MM.1S (cell line): ENCODE measurements around the gene EXOC4.

Source experiments
- DNase-seq: peaks from one replicate; pipeline ENCODE4 v3.0.0-alpha.2; 2015
- H2AFZ ChIP-seq: fragments of 300-600 bp; sonication (generic); 2 replicates; pipeline ENCODE4 v1.6.0; 2016; ENCODE audit warnings: antibody characterized with exemption, low read length
- H3F3A ChIP-seq: fragments of 300-600 bp; sonication (generic); 2 replicates; pipeline ENCODE4 v1.6.1; 2016; ENCODE audit warnings: mild to moderate bottlenecking, antibody characterized with exemption, low read length, moderate library complexity, mixed read lengths; ENCODE audit not compliant: insufficient read depth
- H3K27ac ChIP-seq: fragments of 300-600 bp; sonication (generic); 2 replicates; pipeline ENCODE4 v1.5.1; 2016; ENCODE audit warnings: mild to moderate bottlenecking, low read length
- H3K27me3 ChIP-seq: fragments of 300-600 bp; sonication (generic); replicated peaks from 2 replicates; pipeline ENCODE4 v1.6.0; 2016; ENCODE audit warnings: low read length; ENCODE audit not compliant: insufficient read depth
- H3K36me3 ChIP-seq: fragments of 300-600 bp; sonication (generic); replicated peaks from 2 replicates; pipeline ENCODE4 v1.6.1; 2016; ENCODE audit warnings: mild to moderate bottlenecking, low read length, mixed read lengths; ENCODE audit not compliant: insufficient read depth
- H3K4me1 ChIP-seq: fragments of 300-600 bp; sonication (generic); 2 replicates; pipeline ENCODE4 v1.6.1; 2016; ENCODE audit warnings: low read length, mixed read lengths
- H3K4me2 ChIP-seq: fragments of 300-600 bp; sonication (generic); 2 replicates; pipeline ENCODE4 v1.6.0; 2016; ENCODE audit warnings: low read depth, low read length
- H3K4me3 ChIP-seq: fragments of 300-600 bp; sonication (generic); 2 replicates; pipeline ENCODE4 v1.5.1; 2016; ENCODE audit warnings: low read length, mixed read lengths
- H3K79me2 ChIP-seq: fragments of 300-600 bp; sonication (generic); 2 replicates; pipeline ENCODE4 v1.6.1; 2016; ENCODE audit warnings: mixed run types, low read length, mixed read lengths
- H3K9ac ChIP-seq: fragments of 300-600 bp; sonication (generic); 2 replicates; pipeline ENCODE4 v1.6.1; 2016; ENCODE audit warnings: low read length, mixed read lengths
- H3K9me2 ChIP-seq: fragments of 300-600 bp; sonication (generic); replicated peaks from 2 replicates; pipeline ENCODE4 v1.6.1; 2016; ENCODE audit warnings: mild to moderate bottlenecking, low read length, mixed read lengths; ENCODE audit not compliant: insufficient read depth
- H3K9me3 ChIP-seq: fragments of 300-600 bp; sonication (generic); replicated peaks from 2 replicates; pipeline ENCODE4 v1.6.1; 2016; ENCODE audit warnings: mild to moderate bottlenecking, low read length, mixed read lengths; ENCODE audit not compliant: insufficient read depth
- H4K20me1 ChIP-seq: fragments of 300-600 bp; sonication (generic); 2 replicates; pipeline ENCODE4 v1.6.1; 2016; ENCODE audit warnings: mild to moderate bottlenecking, low read length, moderate library complexity, mixed read lengths; ENCODE audit not compliant: insufficient read depth
- CTCF ChIP-seq: fragments of 300-600 bp; sonication (generic); IDR thresholded peaks from 2 replicates; pipeline ENCODE4 v1.5.1; 2016; ENCODE audit warnings: antibody characterized with exemption, low read length, mixed read lengths
- EZH2 ChIP-seq: fragments of 300-600 bp; sonication (generic); optimal IDR thresholded peaks from 2 replicates; pipeline ENCODE3; 2017; ENCODE audit warnings: low read depth, mild to moderate bottlenecking, antibody characterized with exemption, low read length, mixed read lengths
- EZH2phosphoT487 ChIP-seq: fragments of 300-600 bp; sonication (generic); IDR thresholded peaks from 2 replicates; pipeline ENCODE4 v1.6.1; 2018; ENCODE audit warnings: antibody characterized with exemption, low read length

EXOC4 gene

GRCh38 chr7:133545618-133546017, 292.7 kb downstream of the EXOC4 start:
- DNase-seq = no peak
- Histone ChIP-seq H3K79me2 (no peaks in the 10 kb centered on the region), H3K9me3 (no peaks in the 10 kb centered on the region), H3K27me3 (no peaks in the 10 kb centered on the region), H3K4me3 (no peak overlapping the region), H3K9ac (no peak overlapping the region), H3F3A (no peaks in the 10 kb centered on the region), H3K9me2 (no peaks in the 10 kb centered on the region), H3K4me2 (no peak overlapping the region), H2AFZ (no peak overlapping the region), H3K4me1 (no peaks in the 10 kb centered on the region), H3K36me3 (no peaks in the 10 kb centered on the region), H3K27ac (no peak overlapping the region), H4K20me1 (no peaks in the 10 kb centered on the region)
- TF ChIP-seq EZH2phosphoT487 (no peak), EZH2 (no peak), CTCF (no peak)

- Histone ChIP-seq H3K4me2 (no peak overlapping the region), H3K9me2 (no peaks in the 10 kb centered on the region), H3K4me3 (no peak overlapping the region), H3K9ac (no peak overlapping the region), H3K4me1 (no peaks in the 10 kb centered on the region), H4K20me1 (no peaks in the 10 kb centered on the region), H3K79me2 (no peaks in the 10 kb centered on the region), H3K36me3 (no peaks in the 10 kb centered on the region), H2AFZ (no peak overlapping the region), H3K9me3 (no peaks in the 10 kb centered on the region), H3K27me3 (no peaks in the 10 kb centered on the region), H3F3A (no peaks in the 10 kb centered on the region), H3K27ac (no peak overlapping the region)
- no peak for DNase-seq
- no peak for TF ChIP-seq EZH2
- TF ChIP-seq EZH2phosphoT487 = no peak
- TF ChIP-seq CTCF = no peak
Observed at GRCh38 chr7:133547981-133548380, 295.1 kb downstream of the EXOC4 start.

- Histone ChIP-seq H3K27me3 (no peaks in the 10 kb centered on the region), H3K4me3 (no peak overlapping the region), H3K4me1 (no peaks in the 10 kb centered on the region), H3K4me2 (no peak overlapping the region), H3F3A (no peaks in the 10 kb centered on the region), H3K9me2 (no peaks in the 10 kb centered on the region), H3K36me3 (no peaks in the 10 kb centered on the region), H3K9ac (no peak overlapping the region), H2AFZ (no peak overlapping the region), H3K9me3 (no peaks in the 10 kb centered on the region), H3K27ac (no peak overlapping the region), H4K20me1 (no peaks in the 10 kb centered on the region), H3K79me2 (no peaks in the 10 kb centered on the region)
- no peak for DNase-seq
- TF ChIP-seq EZH2phosphoT487 = no peak
- no peak for TF ChIP-seq EZH2
- TF ChIP-seq CTCF = no peak
Observed at GRCh38 chr7:133549633-133550032, 296.8 kb downstream of the EXOC4 start.
